Lung (tissue), 12 donors: ENCODE results near the gene LRRC1. TPM values are rescaled to one million over a fixed set of nuclear protein-coding genes. Genes with fewer than 3 reads are reported as not detected.

Experiments
- ATAC-seq: fragments of 200-7000 bp; cut with Tn5 transposase; one replicate; pipeline ENCODE4 v1.9.1; 2020; ENCODE audit warnings: moderate number of reproducible peaks; ENCODE audit not compliant: insufficient read depth, low FRiP score
- DNase-seq, 3 donors: peaks; one replicate each; pipeline ENCODE4 v3.0.0-alpha.2; 2013 to 2017
- H3K27ac ChIP-seq, 2 donors: one replicate each; pipeline ENCODE4 v1.5.1; 2013; ENCODE audit warnings: mild to moderate bottlenecking in 2 of 2, moderate library complexity in 2 of 2, control low read depth in 1 of 2, inconsistent platforms in 1 of 2, low read depth in 1 of 2, low read length in 1 of 2
- H3K27me3 ChIP-seq, 3 donors: one replicate each; pipeline ENCODE4 v1.5.1; 2013; ENCODE audit warnings: low read length in 2 of 3; ENCODE audit not compliant: control insufficient read depth in 3 of 3, insufficient read depth in 3 of 3
- H3K36me3 ChIP-seq, 4 donors: one replicate each; pipeline ENCODE4 v1.5.1; 2013; ENCODE audit warnings: low read length in 4 of 4, mild to moderate bottlenecking in 1 of 4, moderate library complexity in 1 of 4; ENCODE audit not compliant: control insufficient read depth in 4 of 4, insufficient read depth in 4 of 4
- H3K4me1 ChIP-seq, 5 donors: one replicate each; pipeline ENCODE4 v1.5.1; 2013; ENCODE audit warnings: low read length in 5 of 5, mild to moderate bottlenecking in 2 of 5, moderate library complexity in 1 of 5; ENCODE audit not compliant: control insufficient read depth in 5 of 5, insufficient read depth in 5 of 5
- H3K4me3 ChIP-seq: one replicate; pipeline ENCODE4 v1.5.1; 2013; ENCODE audit warnings: mild to moderate bottlenecking, control low read depth, moderate library complexity
- H3K9ac ChIP-seq, 2 donors: one replicate each; pipeline ENCODE4 v1.5.1; 2013; ENCODE audit warnings: low read length in 2 of 2, control low read depth in 1 of 2; ENCODE audit not compliant: insufficient read depth in 1 of 2
- H3K9me3 ChIP-seq, 4 donors: one replicate each; pipeline ENCODE4 v1.5.1; 2013; ENCODE audit warnings: low read length in 3 of 4, mild to moderate bottlenecking in 1 of 4, moderate library complexity in 1 of 4; ENCODE audit not compliant: control insufficient read depth in 4 of 4, insufficient read depth in 3 of 4
- CTCF ChIP-seq: IDR thresholded peaks from 2 replicates; pipeline ENCODE4 v1.5.1; 2012; ENCODE audit warnings: mild to moderate bottlenecking; ENCODE audit errors: control extremely low read depth, extremely low read depth
- WGBS, 2 donors: extraction: QIAGEN DNeasy Blood & Tissue Kit; methylation state at CpG; one replicate each; pipeline ENCODE4 v1.1.7; 2013; 5-methylcytosine and 5-hydroxymethylcytosine counted together
- polyA plus RNA-seq, 2 donors: library from polyadenylated mRNA; stranded (reverse); fragments of 200-250 nt; gene quantifications; one replicate each; pipeline ENCODE4 v1.2.1, GENCODE V29; 2013
- total RNA-seq, 2 donors: library from RNA; depleted of rRNA in 1 of 2; stranded (reverse); fragments of >200 nt in 1 of 2; gene quantifications; one replicate each; pipeline ENCODE4 v1.2.1, GENCODE V29; 2014 to 2021
- donor health status: control.
- donor health status: control.
- donor health status: Bipolar disorder and iron deficiency.
- donor health status: healthy.
- donor health status: DM: yes; HTN: yes; CAD: no.

Gene LRRC1
- total and polyA plus RNA-seq, 4 donors = 4.8 to 19.9 (median 9.9) TPM

DNA sequence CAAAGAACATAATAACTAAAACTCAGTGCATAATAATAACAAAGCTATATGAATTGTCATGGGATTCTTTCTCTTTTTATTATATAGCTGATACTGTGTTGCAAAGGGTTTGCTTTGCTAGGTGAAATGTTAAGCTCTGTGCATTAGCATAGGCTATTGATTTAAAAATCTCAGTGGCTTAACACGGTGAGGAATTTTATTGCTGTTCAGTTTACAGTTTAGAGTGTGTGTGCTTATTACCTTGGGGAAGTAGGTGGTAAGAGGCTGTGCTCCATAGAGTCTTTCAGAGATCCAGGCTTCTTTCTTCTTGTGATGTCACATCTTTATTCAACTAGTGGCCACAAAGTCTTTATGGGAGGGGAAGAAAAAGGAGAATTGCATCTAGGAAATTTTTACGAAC, 55.7 kb downstream of the LRRC1 start:
- Histone ChIP-seq H3K4me1 (peaks cover 0 to 7% (median 0%) of the 10 kb centered on the region in 5 donors), H3K9me3 (no peaks in the 10 kb centered on the region), H3K9ac (no peak overlapping the region), H3K27ac (no peak overlapping the region), H3K4me3 (no peak overlapping the region), H3K27me3 (no peaks in the 10 kb centered on the region), H3K36me3 (no peaks in the 10 kb centered on the region)
- no peak for DNase-seq
- WGBS, 2 donors = 91 to 92% methylated on average over 2 of the region's 2 CpGs
- no peak for ATAC-seq
- no peak for TF ChIP-seq CTCF

DNA sequence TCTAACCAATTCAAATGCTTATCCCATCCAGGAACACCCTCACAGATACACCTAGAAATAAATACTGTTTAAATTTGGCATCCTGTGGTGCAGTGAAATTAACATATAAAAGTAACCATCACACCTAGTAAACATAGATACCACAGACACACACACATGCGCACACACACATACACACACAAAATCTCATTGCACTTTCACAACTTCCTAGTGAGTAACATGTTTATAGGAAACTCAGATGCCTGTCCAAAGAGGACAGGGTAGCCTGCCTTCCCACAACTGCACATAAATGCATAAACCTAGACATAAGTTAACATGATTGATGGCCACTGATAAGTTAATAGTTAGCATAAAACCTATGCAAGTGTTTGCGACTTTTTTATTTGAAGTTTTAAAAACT, 56.8 kb downstream of the LRRC1 start:
- Histone ChIP-seq H3K9ac (no peak overlapping the region), H3K4me1 (peaks cover 0 to 16% (median 0%) of the 10 kb centered on the region in 5 donors), H3K36me3 (no peaks in the 10 kb centered on the region), H3K27me3 (no peaks in the 10 kb centered on the region), H3K27ac (no peak overlapping the region), H3K9me3 (no peaks in the 10 kb centered on the region), H3K4me3 (no peak overlapping the region)
- DNase-seq = no peak
- ATAC-seq = no peak
- no peak for TF ChIP-seq CTCF
- WGBS, 2 donors = 96 to 97% methylated on average over 2 of the region's 2 CpGs

DNA sequence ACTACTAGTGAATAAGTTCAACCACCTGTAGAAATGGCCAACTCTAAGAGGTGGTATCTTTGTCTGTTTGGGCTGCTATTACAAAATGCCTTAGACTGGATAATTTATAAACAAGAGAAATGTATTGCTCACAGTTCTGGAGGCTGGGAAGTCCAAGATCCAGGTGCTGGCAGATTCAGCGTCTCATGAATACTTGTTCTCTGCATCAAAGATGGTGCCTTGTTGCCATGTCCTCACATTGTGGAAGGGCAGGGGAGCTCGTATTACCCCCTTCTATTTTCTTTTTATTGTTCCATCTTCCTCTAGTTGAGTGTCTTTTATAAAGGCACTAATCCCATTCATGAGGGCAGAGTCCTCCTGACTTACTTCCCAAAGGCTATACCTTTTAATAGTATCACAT, 58.0 kb downstream of the LRRC1 start:
- Histone ChIP-seq H3K9ac (no peak overlapping the region), H3K9me3 (no peaks in the 10 kb centered on the region), H3K36me3 (no peaks in the 10 kb centered on the region), H3K27me3 (no peaks in the 10 kb centered on the region), H3K27ac (no peak overlapping the region), H3K4me3 (no peak overlapping the region), H3K4me1 (peaks cover 0 to 17% (median 0%) of the 10 kb centered on the region in 5 donors)
- WGBS, 2 donors = 64 to 95% methylated on average over 2 of the region's 2 CpGs
- ATAC-seq = no peak
- no peak for DNase-seq
- TF ChIP-seq CTCF = no peak
